ENCODE data around the gene SNAPC3.
"Not testable (repeated sequence)": the region's sequence is repeated elsewhere in the genome, so short reads cannot be mapped to it uniquely, and the experiment has no call there.

The SNAPC3 gene

DNA sequence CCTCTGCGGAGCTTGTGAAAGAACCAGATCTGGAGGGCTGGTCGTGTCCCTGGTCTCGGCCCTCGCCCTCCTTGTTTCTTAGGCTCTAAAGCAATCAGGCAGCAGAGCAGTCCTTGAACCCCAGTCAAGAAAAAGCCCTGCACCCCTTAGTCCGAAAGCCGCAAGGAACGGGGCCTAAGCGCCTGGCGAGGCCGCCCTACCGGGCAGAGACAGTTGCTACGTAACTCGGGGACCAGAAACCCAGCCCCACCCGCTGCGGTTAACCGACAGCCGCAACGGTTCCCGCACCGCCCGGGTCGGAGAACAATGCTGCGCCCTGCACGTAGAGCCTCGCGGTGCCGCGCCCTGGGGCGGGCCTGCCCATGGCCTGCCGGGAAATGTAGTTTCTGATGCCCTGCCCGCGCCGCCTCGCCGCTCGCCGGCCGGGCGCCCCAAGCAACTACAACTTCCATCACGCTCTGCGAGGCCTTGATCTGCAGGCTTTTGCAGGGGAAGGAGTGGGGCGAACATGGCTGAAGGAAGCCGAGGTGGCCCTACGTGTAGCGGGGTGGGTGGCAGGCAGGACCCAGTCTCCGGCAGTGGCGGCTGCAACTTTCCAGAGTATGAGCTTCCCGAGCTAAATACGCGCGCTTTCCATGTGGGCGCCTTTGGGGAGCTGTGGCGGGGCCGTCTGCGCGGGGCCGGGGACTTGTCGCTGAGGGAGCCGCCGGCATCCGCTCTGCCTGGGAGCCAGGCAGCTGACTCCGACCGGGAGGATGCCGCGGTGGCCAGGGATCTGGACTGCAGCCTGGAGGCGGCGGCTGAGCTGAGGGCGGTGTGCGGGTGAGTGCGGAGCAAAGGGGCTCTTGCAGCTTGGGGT is at the start of gene SNAPC3:
SNAPC3 (plus strand) TSS at position 505 of the 859 bp plus-strand sequence; CDS start at position 509, 4 bp downstream.
- peak; percentile 97 for DNase-seq
- in situ Hi-C loops (cut with MboI; ENCODE audit: low pct_unique_long_range_greater_than_20kb, low sequenced_read_pairs) = loop anchor here (25.0 kb wide), 1 partner anchor 135 kb away; no protein-coding TSS in a partner anchor

DNA sequence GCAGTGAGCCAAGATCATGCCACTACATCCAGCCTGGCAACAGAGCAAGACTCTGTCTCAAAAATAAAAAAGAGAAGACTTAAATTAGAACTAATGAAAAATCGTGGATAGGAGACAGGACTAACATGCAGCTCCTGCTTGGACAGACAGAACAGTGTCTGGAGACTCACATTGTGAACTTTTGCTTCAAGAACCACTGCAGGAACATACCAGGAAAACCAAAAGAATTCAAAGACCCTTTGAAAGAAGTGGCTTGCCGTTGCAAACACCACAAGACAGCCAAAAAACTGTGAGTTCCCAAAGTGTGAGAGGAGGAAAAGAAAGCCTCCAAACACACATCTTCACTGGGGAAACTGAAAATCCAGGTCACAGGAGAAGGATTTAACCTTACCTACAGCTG is 48.8 kb upstream of the SNAPC3 start:
- in situ Hi-C loops (cut with MboI; ENCODE audit: low pct_unique_long_range_greater_than_20kb, low sequenced_read_pairs) = no loop called here
- no peak for DNase-seq

DNA sequence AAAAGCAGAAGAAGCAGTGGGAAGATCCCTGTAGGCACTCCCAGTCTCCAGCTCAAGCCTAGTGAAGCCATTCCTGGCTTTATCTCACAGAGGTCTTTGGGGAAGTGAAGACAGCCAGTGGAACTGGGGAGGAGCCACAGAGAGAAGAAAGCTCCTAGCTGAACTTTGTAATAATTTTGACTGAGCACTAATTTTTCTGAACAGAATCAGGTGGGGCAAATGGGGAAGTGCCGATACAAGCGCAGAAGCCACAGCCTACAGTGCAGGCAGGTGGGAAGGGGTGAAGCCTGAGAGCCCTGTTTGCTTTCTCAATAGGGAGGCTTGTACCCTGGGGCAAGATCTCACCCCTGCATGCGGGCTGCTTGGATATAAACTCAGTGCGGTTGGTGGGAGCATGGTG is 48.4 kb upstream of the SNAPC3 start:
- DNase-seq = peak; percentile 75
- in situ Hi-C loops (cut with MboI; ENCODE audit: low pct_unique_long_range_greater_than_20kb, low sequenced_read_pairs) = no loop called here

DNA sequence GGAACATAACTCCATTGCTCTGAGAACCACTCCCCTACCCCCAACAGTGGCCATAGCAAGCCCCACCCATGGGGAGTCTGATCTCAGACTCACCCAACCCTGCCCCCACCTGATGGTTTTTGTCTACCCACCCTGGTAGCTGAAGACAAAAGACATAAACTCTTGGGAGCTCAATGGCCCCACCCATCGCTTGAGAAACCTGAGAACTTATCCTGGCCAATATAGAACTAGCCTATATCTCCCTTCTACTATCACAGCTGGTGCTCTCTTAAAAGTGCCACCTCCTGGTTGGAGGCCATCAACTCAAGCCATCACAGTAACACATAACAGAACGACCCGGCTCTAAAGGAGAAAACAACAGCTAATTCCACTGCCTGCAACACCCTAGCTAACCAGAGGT is 47.9 kb upstream of the SNAPC3 start:
- DNase-seq = no peak
- in situ Hi-C loops (cut with MboI; ENCODE audit: low pct_unique_long_range_greater_than_20kb, low sequenced_read_pairs) = no loop called here

DNA sequence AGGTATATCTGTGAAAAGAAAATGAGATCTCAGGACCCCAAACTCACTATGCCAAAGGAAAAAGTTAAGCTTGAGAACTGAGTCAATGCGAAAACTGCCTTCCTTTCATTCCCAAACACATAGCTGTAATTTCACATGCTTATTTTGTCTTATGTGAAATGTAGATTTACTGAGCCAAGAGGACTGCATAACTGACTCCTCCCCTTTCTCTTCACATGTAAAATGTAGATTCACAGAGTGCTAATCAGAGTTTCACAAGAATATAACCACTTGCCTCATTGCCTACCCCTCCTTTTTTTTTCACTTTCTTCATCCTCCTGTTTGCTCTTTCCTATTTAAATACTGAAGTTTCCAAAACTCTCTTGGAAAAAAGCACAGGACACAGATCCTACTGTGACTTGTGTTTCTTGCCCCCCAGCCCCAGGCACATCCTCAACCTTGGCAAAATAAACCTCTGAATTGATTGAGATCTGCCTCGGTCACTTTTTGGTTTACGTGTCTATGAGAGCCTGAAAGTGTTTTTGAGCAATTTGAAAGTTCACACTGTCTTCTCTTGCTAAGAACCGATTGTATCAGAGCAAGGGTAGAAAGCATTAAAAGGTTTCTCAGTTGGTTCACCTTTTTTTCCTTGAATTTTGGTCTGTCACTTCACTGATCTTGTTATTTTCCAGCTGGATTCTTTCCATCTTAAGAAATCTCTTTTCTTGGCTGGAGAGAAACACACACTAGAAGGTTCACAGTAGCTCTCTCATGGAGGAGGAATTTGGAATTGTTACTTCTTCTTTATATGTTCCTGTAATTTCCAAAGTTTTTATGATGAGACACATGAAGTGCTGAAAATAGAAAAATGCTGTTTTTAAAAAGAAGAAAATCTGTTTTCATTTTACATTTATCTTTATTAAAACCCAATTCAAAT is 44.8 kb upstream of the SNAPC3 start:
- DNase-seq = no peak
- in situ Hi-C loops (cut with MboI; ENCODE audit: low pct_unique_long_range_greater_than_20kb, low sequenced_read_pairs) = no loop called here

DNA sequence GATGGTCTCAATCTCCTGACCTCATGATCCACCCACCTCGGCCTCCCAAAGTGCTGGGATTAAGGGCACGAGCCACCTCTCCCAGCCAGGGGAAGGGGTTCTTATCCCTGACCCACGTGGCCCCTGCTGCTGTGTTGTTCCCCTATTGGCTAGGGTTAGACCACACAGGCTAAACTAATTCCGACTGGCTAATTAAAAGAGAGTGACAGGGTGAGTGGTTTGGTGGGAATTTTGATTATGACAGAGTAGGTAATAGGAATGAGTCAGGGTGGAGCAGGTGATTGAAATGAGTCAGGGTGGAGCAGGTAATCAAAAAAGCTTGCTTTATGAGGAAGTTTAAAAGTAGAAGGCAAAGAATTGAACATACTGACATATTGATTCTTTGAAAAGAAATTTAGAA is 43.4 kb upstream of the SNAPC3 start:
- DNase-seq; in situ Hi-C loops (cut with MboI; ENCODE audit: low pct_unique_long_range_greater_than_20kb, low sequenced_read_pairs): not testable (repeated sequence)

DNA sequence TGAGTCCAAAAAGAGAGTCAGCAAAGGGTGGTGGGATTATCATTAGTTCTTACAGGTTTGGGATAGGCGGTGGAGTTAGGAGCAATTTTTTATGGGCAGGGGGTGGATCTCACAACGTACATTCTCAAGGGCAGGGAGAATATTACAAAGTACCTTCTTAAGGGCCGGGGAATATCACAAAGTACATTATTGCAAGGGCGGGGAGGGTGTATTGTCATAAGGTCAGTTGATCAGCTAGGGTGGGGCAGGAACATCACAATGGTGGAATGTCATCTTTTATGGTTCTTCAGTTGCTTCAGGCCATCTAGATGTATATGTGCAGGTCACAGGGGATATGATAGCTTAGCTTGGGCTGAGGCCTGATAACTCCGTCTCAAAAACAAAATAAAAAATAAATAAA is 42.8 kb upstream of the SNAPC3 start:
- in situ Hi-C loops (cut with MboI; ENCODE audit: low pct_unique_long_range_greater_than_20kb, low sequenced_read_pairs); DNase-seq: not testable (repeated sequence)

DNA sequence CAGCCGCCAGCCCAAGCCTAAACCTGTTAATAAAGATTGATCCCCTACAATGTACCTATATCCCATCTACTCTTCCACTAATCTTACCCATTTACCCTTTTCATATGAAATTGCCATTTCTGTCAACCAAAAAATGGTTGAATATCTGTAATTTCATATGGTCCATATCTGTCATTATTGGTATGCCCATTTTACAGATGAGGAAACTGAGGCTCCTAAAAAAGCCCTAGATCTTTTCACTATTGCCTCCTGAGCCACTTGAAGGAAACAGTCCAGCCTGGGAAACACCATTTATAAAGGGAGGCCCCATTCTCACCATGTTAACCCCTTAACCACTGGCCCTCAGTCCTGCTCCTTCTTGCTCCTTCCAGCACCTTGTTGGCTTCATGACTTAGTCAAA is 41.2 kb upstream of the SNAPC3 start:
- DNase-seq = no peak
- in situ Hi-C loops (cut with MboI; ENCODE audit: low pct_unique_long_range_greater_than_20kb, low sequenced_read_pairs) = no loop called here

DNA sequence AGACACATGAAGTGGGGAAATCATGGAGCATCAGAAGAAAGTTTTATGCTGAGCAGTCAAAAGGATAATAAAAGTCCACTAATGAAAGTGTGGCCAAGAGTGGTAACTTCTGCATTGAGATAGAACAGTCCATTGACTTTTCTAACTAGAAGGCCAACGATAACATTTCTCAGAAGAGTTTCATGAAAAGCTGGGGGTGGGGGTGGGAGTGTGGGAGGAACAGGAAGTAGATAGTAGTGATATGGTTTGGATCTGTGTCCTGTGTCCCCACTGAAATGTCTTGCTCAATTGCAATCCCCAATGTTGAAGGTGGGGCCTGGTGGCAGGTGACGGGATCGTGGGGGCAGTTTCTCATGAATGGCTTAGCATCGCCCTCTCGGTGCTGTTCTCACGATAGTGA is 36.2 kb upstream of the SNAPC3 start:
- peak; percentile 45 for DNase-seq
- in situ Hi-C loops (cut with MboI; ENCODE audit: low pct_unique_long_range_greater_than_20kb, low sequenced_read_pairs) = no loop called here

DNA sequence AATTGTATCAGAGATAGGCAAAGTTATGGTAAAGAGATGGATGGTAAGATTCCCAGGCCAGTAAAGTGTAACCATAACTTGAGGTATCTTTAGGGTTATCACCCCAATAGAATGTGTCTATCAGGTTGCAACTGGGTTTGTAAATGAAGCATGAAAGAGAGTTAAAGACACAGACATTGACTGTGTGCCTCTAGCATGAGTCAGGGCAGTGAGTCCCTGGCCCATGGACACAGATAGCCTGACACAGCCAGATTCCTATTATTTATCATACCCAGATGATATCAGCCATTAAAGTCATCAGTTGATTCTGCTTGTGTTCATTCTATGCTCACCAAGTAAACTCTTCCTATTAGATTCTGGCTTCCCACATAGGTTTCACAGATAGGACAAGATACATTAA is 33.5 kb upstream of the SNAPC3 start:
- in situ Hi-C loops (cut with MboI; ENCODE audit: low pct_unique_long_range_greater_than_20kb, low sequenced_read_pairs) = no loop called here
- DNase-seq = no peak

DNA sequence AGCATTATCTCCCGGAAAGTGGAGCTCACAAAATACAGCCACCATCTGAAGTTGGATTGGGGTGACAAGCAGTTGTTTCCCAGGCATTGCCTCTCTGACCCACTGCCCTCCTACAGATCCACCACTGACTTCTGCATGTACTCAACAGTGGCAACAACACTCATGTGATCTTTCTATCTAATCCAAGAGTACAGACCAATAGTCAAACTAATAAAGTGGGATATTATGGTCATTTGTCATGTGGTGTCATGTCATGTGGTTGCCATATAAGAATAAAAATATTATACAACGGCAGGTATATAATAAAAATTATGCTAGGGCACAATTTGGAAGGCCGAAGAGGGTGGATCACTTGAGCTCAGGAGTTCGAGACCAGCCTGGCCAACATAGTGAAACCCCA is 33.0 kb upstream of the SNAPC3 start:
- no peak for DNase-seq
- in situ Hi-C loops (cut with MboI; ENCODE audit: low pct_unique_long_range_greater_than_20kb, low sequenced_read_pairs) = no loop called here

DNA sequence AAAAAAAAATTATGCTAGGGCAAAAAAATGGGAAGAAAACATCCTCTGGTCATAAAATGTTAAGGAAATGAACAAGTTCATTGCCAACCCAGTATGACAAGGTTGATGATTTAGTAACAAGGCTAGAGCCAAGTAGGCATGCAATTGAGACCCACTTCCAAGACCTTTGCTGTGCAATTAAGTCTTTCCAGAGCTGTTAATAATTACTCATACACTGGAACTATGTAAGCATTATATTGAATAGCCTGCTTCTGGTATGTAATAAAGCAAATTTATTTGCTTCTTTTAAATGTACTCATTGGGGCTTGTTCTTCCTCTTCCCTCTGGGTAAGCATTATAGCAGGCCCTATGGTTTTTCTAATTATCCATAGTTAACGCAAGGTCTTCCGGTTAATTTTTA is 32.5 kb upstream of the SNAPC3 start:
- DNase-seq = no peak
- in situ Hi-C loops (cut with MboI; ENCODE audit: low pct_unique_long_range_greater_than_20kb, low sequenced_read_pairs) = no loop called here

DNA sequence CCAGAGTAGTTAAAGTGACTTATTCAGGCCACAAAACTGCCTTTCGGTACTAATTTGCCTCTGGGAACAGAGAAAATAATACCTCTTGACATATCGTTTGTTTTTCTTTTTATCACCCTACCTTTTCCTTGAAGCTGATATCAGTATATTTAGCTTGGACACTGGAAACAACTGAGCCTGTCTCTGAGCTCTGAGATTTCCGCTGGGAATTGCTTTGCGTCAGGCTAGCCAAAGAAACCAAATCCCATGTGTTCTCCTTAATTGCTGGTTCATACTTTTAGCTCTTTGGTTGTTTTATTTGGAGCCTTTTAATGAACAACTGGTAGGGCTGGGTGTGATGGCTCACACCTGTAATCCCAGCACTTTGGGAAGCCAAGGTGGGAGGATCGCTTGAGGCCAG is 30.3 kb upstream of the SNAPC3 start:
- no peak for DNase-seq
- in situ Hi-C loops (cut with MboI; ENCODE audit: low pct_unique_long_range_greater_than_20kb, low sequenced_read_pairs) = no loop called here

DNA sequence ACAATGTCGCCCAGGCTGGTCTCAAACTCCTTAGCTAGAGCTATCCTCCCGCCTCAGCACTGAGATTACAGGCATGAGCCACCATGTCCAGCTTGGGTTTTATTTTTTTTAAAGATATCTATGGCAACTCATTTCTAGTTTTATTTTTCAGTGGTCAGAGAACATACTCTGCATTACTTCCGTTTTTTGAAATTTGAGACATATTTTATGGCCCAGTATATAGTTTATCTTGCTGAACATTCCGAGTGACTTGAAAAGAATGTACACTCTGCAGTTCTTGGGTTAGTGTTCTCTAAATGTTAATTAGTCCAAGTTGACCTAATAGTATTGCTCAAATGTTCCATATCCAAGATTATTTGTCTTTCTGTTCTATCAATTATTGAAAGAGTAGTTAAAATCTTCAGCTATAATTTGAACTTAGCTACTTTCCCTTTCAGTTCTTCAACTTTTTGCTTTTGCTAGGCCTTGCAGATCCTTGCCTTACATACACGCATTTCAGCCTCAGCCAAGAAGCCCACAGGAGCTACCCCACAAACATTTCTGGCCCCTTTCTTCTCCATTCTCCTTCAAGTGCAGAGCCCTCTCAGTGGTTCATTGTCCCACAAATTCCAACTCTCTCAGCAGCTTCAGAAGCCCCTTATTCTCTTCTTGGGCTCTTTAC is 22.3 kb upstream of the SNAPC3 start:
- DNase-seq = peak; percentile 78
- in situ Hi-C loops (cut with MboI; ENCODE audit: low pct_unique_long_range_greater_than_20kb, low sequenced_read_pairs) = loop anchor here (25.0 kb wide), 1 partner anchor 113 kb away; no protein-coding TSS in a partner anchor

DNA sequence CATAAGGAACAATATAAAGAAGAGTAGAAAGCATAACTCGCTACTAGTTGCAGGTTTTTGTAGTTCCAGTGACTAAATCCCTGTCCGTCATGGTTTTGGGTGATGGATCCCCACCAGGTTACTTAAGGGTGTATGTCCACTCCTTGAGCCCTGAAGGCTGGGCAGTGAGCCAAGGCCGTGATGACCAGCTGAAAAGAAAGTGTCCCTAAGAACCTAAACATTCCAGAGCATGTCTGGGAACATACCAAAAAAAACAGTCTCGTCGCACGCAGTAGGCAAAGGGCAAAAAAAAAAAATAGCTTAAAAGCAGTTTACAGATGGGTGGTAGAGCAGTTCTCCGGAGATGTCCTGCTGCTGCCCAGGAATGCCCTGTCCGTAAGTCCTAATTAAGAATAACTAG is 21.4 kb upstream of the SNAPC3 start:
- in situ Hi-C loops (cut with MboI; ENCODE audit: low pct_unique_long_range_greater_than_20kb, low sequenced_read_pairs) = loop anchor here (25.0 kb wide), 1 partner anchor 114 kb away; no protein-coding TSS in a partner anchor
- no peak for DNase-seq

DNA sequence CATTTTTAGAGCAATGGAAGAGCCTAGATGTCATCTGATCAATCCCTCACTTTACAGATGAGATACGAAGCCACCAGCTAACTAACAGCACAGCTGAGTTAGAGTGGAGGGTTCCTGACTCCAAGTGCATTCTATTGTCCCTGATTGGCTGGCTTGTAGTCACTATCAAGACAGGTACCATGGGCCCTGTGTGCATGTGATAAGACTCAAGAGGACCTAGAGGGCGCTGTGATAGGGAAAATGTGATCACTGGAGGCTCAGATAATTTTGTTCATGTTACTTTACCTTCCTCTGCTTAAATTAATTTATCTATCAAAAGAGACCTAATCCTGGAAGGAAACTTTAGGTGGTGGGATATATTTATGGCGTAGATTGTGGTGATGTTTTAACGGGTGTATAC is 19.5 kb upstream of the SNAPC3 start:
- in situ Hi-C loops (cut with MboI; ENCODE audit: low pct_unique_long_range_greater_than_20kb, low sequenced_read_pairs) = loop anchor here (25.0 kb wide), 1 partner anchor 116 kb away; no protein-coding TSS in a partner anchor
- peak; percentile 30 for DNase-seq

DNA sequence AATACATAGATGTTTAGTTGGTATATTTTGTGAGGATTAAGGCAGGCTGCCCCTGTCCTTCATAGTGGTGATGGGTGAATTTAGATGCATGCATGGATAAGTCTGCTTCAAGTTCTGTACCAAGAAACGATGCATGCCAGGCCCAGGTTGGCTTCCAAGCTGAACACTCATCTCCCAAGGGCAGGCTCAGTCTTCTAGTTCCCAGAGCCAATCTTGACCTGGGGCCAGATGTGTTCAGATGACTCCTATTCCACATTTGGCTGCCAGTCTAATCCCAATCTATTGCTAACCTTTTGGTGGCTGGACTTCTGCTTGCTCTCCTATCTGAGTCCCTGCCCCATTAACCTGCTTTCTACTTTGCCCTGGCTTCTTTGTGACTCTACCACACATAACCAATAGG is 18.5 kb upstream of the SNAPC3 start:
- DNase-seq = no peak
- in situ Hi-C loops (cut with MboI; ENCODE audit: low pct_unique_long_range_greater_than_20kb, low sequenced_read_pairs) = loop anchor here (25.0 kb wide), 1 partner anchor 117 kb away; no protein-coding TSS in a partner anchor

DNA sequence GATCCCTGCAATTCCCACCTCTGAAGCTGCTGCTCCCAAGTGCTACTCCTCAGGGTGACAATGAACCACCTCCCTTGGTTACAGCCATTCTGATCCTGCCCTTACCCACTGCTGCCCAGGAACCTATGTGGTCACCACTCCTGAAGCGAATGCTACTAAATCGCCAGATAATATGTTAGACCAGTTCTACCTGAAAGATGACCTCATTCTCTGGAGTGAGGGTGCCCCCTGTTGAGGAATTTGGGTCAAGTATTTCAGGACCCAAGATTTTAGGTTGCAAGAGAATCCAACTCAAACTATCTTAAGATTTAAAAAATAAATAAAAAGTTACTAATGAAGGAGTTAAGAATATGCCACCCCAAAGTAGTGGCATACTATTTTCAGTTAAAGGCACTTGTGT is 5.8 kb upstream of the SNAPC3 start:
- DNase-seq = peak; percentile 51
- in situ Hi-C loops (cut with MboI; ENCODE audit: low pct_unique_long_range_greater_than_20kb, low sequenced_read_pairs) = loop anchor here (25.0 kb wide), 1 partner anchor 130 kb away; no protein-coding TSS in a partner anchor

DNA sequence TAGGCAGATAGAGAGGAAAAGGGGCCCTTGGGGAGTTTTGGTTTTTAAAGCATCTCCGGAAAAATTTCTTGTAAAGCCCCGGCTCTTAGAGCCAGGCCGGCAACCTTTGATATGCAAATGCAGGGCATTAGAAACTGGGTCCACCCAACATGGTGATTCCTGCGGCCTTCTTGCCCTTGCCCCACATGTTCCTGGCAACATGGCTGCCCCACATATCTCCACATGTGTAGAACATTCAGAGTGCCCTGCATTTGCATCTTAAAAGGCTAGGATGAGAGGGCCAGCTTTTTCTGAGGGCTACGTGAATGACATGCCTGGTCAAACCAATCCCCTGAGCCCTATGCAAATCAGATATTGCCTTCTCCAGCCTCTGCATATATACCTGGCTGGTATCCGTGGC is 5.0 kb upstream of the SNAPC3 start:
- in situ Hi-C loops (cut with MboI; ENCODE audit: low pct_unique_long_range_greater_than_20kb, low sequenced_read_pairs) = loop anchor here (25.0 kb wide), 1 partner anchor 130 kb away; no protein-coding TSS in a partner anchor

More for the DNA sequence above, 5.0 kb upstream of the SNAPC3 start:
- DNase-seq = no peak

Data from KBM-7 (cell line).